Measurements from ENCODE around the gene PDE9A.

- TF ChIP-seq POLR2AphosphoS5 (IDR thresholded peaks at IDR 0.05) = no peak
- TF ChIP-seq CTCF (IDR thresholded peaks at IDR 0.05) = no peak
- no peak for TF ChIP-seq POLR2A (IDR thresholded peaks at IDR 0.05)
Observed at GRCh38 chr21:42657676-42658319, 4.4 kb downstream of the PDE9A start.
